Fibroblast of mammary gland (primary cell): ENCODE data around the gene THRAP3.

ENCODE experiments used
- DNase-seq: peaks from one replicate; pipeline ENCODE4 v3.0.0-alpha.2; 2010; ENCODE audit warnings: low read depth
- H3K4me3 ChIP-seq: 2 replicates; pipeline ENCODE4 v1.5.1; 2011; ENCODE audit warnings: low read depth, mild to moderate bottlenecking, low read length, moderate library complexity; ENCODE audit not compliant: control insufficient read depth
- CTCF ChIP-seq: conservative IDR thresholded peaks from 2 replicates; pipeline ENCODE4 v1.5.1; 2011; ENCODE audit warnings: low read depth, low read length, inconsistent platforms; ENCODE audit not compliant: control insufficient read depth, insufficient read depth

The THRAP3 gene

DNA sequence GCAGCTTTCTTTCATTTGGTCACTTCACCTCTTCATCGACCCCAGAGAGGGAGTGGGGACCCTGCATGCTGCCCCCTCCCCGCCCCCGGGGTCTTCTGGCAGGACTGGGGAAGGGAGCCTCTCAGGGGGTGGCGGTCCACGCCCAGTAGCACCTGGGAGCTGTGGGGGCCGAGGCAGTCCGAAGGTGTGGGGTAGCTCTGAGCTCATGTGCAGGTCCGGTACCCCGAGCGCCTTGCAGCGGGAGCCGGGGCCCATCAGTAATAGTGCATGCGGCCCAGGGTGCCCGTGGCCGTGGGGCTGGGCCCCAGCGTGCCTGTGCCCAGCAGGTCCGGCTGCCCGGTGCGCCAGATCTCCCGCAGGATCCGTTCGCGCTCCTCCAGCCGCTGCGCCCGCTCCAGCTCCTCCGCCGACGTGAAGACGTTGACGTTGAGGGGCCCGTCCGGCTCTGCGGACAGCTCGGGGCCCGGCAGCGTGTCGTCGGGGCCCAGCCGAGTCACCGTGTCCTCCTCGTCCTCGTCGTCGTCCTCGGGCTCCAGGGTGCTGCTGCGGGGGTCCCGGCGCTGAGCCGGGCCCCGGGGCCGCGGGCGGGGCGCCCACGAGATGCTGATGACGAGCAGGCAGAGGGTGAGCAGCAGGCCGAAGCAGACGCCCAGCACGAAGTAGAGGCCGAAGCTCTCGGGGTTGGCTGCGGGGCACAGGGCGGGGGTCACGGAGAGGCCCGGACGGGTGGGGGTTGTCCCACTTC is 98.0 kb downstream of the THRAP3 start:
- TF ChIP-seq CTCF, result no peak
- peak; percentile 18 for DNase-seq
- peak overlapping the region; percentile 72 for H3K4me3 ChIP-seq

DNA sequence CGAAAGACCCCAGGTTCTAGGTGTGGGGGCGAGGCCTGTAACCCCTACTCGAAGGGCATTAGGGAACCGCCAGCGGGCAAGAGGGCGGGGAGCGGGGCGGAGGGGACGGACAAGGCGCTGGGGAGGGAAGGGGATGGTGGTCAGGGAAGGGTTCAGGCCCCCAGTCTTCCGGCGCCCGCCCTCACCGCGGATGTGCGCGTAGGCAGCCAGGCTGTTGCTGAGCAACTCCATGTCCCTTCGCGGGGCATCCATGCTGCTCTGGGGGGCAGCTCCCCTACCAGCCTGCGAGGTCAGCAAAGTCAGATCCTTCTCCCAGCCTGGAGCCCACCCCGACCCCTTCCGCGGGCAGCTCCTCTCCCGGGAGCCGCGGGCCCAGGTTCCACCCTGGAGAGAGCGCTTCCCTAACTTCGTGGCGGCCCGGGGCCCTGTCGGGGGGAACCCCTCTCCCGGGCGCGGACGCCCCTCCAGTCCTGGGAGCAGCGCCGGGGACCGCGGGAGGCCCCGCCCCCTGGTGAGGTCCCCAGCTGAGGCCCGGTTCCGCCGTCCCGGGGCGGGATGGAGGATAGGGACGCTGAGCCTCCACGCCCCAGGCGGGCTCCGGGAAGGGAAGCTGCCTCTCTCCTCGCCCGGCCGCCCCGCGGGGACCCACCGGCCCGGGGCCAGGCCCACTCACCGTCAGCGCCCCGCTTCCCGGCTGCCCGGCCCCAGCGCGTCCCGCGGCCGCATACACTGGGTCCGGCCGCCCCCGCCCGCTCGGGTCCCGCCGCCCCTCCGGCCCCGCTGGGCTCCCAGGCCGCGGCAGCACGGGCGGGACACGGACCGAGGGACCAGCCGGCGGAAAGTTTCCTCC is 98.8 kb downstream of the THRAP3 start:
- peak overlapping the region; percentile 72 for H3K4me3 ChIP-seq
- TF ChIP-seq CTCF, result no peak
- DNase-seq, result peak; percentile 68

DNA sequence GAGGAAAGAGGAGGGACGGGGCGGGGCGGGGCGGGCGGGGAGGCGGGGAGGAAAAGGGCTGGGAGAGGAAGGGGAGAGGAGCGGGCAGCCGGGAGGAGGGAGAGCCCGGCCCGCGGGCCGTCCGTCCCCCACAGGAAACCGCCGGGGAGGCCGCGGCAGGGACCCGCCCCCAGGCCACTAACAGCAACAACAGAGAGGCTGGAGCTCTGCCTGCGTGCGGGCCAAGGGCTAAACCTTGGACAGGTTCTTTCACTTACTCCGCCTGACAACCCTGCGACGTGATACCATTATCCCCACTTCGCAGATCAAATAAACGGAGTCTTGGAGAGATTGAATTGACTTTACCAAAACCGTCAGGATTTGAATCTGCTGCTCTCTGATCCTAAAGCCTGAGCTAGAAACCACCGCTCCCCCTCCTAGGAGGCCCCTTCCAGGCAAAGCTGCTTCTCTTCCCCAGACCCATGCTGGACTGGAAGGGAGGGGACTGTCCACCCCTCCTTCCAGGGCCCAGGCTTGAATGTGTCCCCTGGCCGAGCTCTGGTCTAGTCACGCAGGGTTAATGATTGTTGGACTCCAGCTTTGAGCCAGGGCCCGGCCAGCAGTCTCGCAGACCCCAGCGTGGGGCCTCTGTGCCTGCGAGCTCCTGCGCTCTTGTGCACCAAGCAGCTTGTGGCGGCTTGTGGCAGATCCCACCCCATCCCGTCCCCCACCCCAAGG is 99.6 kb downstream of the THRAP3 start, which contains the start of gene EVA1B:
EVA1B (minus strand) TSS at position 10 of the 717 bp plus-strand sequence. CDS start 608 bp downstream, outside the sequence.
- peak within 1 kb of the TSS; percentile 72 for H3K4me3 ChIP-seq
- no peak for TF ChIP-seq CTCF
- DNase-seq, result peak; percentile 71

GRCh38 chr1:36324353-36324703 is 100.1 kb downstream of the THRAP3 start:
- DNase-seq, result no peak
- H3K4me3 ChIP-seq, result no peak overlapping the region
- TF ChIP-seq CTCF, result no peak

DNA sequence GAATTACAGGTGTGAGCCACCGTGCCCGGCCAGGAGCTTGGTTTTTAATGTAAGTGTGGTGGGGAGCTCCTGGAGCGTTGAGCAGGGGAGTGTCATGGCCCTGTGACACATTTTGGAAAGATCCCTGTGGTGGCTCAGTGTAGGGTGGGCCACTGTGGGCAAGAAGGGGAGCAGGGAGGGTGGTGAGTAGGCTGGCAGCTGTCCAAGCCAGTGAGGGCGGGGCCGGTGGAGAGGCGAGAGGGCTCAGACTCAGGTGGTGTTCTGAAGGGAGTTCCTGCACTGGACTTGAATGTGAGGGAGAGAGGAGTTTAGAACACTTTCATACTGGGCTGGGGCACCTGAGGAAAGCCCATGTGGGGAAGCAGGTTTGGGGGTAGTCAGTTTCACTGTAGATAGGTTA is 102.3 kb downstream of the THRAP3 start:
- H3K4me3 ChIP-seq, result no peak overlapping the region
- TF ChIP-seq CTCF, result no peak
- no peak for DNase-seq

DNA sequence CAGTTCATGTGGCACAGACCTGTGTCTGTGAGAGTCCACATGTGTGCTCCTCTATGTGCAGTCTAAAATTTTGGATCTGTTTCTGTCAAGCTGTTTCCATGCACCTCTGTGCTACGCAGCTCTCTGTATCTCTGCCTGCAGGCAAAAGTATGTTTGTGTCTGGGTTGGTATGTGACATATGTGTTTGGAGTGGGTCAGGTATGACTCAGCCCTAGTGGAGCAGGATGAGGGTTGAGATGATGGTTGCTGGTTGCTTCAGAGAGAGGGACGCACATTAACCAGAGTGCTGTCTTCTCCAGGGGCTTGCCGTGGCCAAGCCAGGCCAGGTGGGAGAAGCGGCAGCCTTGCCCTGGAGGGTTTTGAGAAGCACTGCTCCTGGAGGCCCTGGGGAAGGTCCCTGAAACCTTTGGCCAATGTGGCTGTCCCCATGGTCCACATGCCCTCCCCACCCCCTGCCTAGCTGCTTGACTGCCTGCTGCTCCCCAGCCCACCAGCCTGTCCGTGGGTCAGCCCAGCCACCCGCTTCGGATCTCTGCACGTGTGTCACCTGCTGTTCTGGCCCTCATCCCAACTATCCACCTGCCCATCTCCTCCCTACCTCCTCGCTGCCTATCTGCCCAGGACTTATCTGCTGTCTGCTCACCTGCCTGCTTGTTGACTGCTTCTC is 103.3 kb downstream of the THRAP3 start:
- DNase-seq, result peak; percentile 54
- TF ChIP-seq CTCF, result no peak
- H3K4me3 ChIP-seq, result no peak overlapping the region
